ENCODE measurements around the gene FBXO41. TPM values are rescaled to one million over a fixed set of nuclear protein-coding genes. Genes with fewer than 3 reads are reported as not detected.

FBXO41 gene
- total and polyA plus RNA-seq, 10 of the 15 experiments (the other 5 are each of a cell fraction or from before 2014, with no cell fraction given), result 1.9 to 38.9 (median 11.3) TPM

DNA sequence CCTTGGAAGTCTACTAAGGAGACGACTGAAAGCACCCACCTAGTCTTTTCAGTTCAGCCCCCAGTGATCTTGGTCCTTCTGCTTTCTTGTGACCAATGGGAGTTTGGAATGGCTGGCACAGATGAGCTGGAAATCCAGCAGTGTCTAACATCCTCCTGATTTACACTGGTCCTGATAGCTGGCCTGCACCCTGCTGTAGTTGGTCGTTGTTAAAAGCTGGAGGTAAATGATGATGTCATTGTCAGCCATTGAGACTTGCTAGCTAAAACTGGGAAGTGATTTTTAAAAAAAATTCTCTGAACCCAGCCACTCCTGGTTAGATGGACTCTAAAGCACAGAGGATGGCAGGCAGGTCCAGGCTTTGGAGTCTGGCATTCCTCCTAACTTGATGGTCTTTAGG lies 30.9 kb downstream of the FBXO41 start:
- Histone ChIP-seq H3K36me3 (ENCODE audit: control insufficient read depth in 2 of 2, insufficient read depth in 2 of 2, low read length in 1 of 2) (peaks cover 34 to 44% of the 10 kb centered on the region in 2 experiments), H3K27me3 (replicated peaks in 1 of 2; ENCODE audit: control insufficient read depth in 2 of 2, insufficient read depth in 2 of 2, low read length in 1 of 2) (no peaks in the 10 kb centered on the region), H3K79me2 (ENCODE audit: control insufficient read depth, insufficient read depth, low read length) (no peaks in the 10 kb centered on the region), H3K27ac (ENCODE audit: control insufficient read depth, insufficient read depth) (no peak overlapping the region), H3K4me3 (no peak overlapping the region), H3K9ac (ENCODE audit: control insufficient read depth, insufficient read depth, low read length) (no peak overlapping the region), H3K9me3 (replicated peaks; ENCODE audit: control insufficient read depth, insufficient read depth, low read length) (no peaks in the 10 kb centered on the region), H4K20me1 (ENCODE audit: control insufficient read depth, insufficient read depth) (no peaks in the 10 kb centered on the region), H3K4me1 (ENCODE audit: control insufficient read depth, insufficient read depth, low read length) (no peaks in the 10 kb centered on the region), H3K4me2 (ENCODE audit: control insufficient read depth, insufficient read depth) (no peak overlapping the region), H2AFZ (ENCODE audit: control insufficient read depth, low read depth, low read length) (no peak overlapping the region)
- TF ChIP-seq ATF7 (IDR thresholded peaks at IDR 0.05; ENCODE audit: low read depth), result peak; percentile 60; the same call in 1 of the 2 replicates
- no peak for TF ChIP-seq JUND (IDR thresholded peaks at IDR 0.05; ENCODE audit: low read depth, low read length)
- DNase-seq (ENCODE audit: low read depth, low spot score) (no peak), FAIRE-seq (no peak), ATAC-seq (no peak)
- in situ Hi-C loops (cut with MboI), result no loop called here
- intact Hi-C loops (cut with micrococcal nuclease; ENCODE audit: unreplicated experiment), result no loop called here
- BruUV-seq (replicated peaks), result no TSS peak
- SMC1A ChIA-PET (ENCODE audit: uncharacterized antibody, unreplicated experiment), result interaction anchor here (1.2 to 1.4 kb wide), 3 partner anchors 9 to 37 kb away, joined by 4 to 5 read pairs (median 5); no protein-coding TSS in a partner anchor
- RAD21 ChIA-PET (ENCODE audit: unreplicated experiment), result interaction anchor here (0.9 kb wide), 1 partner anchor 107 kb away, joined by 3 read pairs; no protein-coding TSS in a partner anchor
- POLR2A ChIA-PET, result no interaction called here
- WGBS (ENCODE audit: insufficient coverage, insufficient replicate concordance, low lambda C conversion rate, missing lambda C conversion rate), result 69% methylated on average over 2 of the region's 2 CpGs
- CTCF ChIA-PET, result interaction anchor here (1.6 to 2.3 kb wide), 2 partner anchors 36 to 107 kb away, joined by 4 to 14 read pairs; no protein-coding TSS in a partner anchor

DNA sequence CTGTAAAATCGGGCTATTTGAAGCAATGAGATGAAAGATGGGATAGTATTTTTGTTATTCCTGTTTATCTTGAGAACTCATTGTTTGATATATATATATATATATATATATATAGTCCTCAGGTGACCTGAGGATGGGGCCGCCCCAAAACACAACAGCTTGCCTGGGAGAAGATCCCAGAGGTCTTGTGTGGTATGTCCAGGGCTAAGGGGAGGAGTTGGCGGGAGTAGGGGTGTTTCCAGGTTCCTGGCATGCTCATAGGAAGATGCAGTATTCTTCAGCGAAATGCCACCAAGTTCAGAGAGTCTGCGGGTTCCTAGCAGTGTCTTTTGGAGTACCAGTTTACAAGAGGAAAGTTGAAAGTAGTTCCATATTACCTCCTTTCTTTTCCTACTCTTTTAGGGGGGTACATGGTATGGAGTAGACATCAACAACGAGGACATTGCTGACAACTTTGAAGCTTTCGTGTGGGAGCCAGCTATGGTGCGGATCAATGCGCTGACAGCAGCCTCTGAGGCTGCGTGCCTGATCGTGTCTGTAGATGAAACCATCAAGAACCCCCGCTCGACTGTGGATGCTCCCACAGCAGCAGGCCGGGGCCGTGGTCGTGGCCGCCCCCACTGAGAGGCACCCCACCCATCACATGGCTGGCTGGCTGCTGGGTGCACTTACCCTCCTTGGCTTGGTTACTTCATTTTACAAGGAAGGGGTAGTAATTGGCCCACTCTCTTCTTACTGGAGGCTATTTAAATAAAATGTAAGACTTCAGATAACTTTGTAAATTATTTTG lies 31.8 kb downstream of the FBXO41 start:
- Histone ChIP-seq H3K9me3 (replicated peaks; ENCODE audit: control insufficient read depth, insufficient read depth, low read length) (no peaks in the 10 kb centered on the region), H3K9ac (ENCODE audit: control insufficient read depth, insufficient read depth, low read length) (no peak overlapping the region), H3K4me1 (ENCODE audit: control insufficient read depth, insufficient read depth, low read length) (no peaks in the 10 kb centered on the region), H4K20me1 (ENCODE audit: control insufficient read depth, insufficient read depth) (no peaks in the 10 kb centered on the region; the same call in 1 of the 2 replicates), H3K27me3 (replicated peaks in 1 of 2; ENCODE audit: control insufficient read depth in 2 of 2, insufficient read depth in 2 of 2, low read length in 1 of 2) (no peaks in the 10 kb centered on the region), H3K4me3 (no peak overlapping the region), H3K27ac (ENCODE audit: control insufficient read depth, insufficient read depth) (no peak overlapping the region), H2AFZ (ENCODE audit: control insufficient read depth, low read depth, low read length) (no peak overlapping the region), H3K79me2 (ENCODE audit: control insufficient read depth, insufficient read depth, low read length) (no peaks in the 10 kb centered on the region), H3K36me3 (ENCODE audit: control insufficient read depth in 2 of 2, insufficient read depth in 2 of 2, low read length in 1 of 2) (peaks cover 42 to 43% of the 10 kb centered on the region in 2 experiments), H3K4me2 (ENCODE audit: control insufficient read depth, insufficient read depth) (no peak overlapping the region)
- CTCF ChIA-PET, result interaction anchor here (1.6 to 2.3 kb wide), 2 partner anchors 37 to 108 kb away, joined by 4 to 14 read pairs; no protein-coding TSS in a partner anchor
- RAD21 ChIA-PET (ENCODE audit: unreplicated experiment), result no interaction called here
- no peak for FAIRE-seq
- peak; percentile 10; the same call in 1 of the 2 replicates for TF ChIP-seq POLR2A (IDR thresholded peaks at IDR 0.05; ENCODE audit: low read depth, low read length)
- TF ChIP-seq, protein P1, sequence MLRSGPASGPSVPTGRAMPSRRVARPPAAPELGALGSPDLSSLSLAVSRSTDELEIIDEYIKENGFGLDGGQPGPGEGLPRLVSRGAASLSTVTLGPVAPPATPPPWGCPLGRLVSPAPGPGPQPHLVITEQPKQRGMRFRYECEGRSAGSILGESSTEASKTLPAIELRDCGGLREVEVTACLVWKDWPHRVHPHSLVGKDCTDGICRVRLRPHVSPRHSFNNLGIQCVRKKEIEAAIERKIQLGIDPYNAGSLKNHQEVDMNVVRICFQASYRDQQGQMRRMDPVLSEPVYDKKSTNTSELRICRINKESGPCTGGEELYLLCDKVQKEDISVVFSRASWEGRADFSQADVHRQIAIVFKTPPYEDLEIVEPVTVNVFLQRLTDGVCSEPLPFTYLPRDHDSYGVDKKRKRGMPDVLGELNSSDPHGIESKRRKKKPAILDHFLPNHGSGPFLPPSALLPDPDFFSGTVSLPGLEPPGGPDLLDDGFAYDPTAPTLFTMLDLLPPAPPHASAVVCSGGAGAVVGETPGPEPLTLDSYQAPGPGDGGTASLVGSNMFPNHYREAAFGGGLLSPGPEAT (IDR thresholded peaks at IDR 0.05; ENCODE audit: low read depth), result no peak
- BruUV-seq (replicated peaks), result no TSS peak
- SMC1A ChIA-PET (ENCODE audit: uncharacterized antibody, unreplicated experiment), result interaction anchor here (1.2 to 1.4 kb wide), 2 partner anchors 8 to 38 kb away, joined by 4 to 5 read pairs; no protein-coding TSS in a partner anchor
- no peak for ATAC-seq
- POLR2A ChIA-PET, result no interaction called here
- in situ Hi-C loops (cut with MboI) (no loop called here), intact Hi-C loops (cut with micrococcal nuclease; ENCODE audit: unreplicated experiment) (no loop called here)
- no peak for DNase-seq (ENCODE audit: low read depth, low spot score)
- 84% methylated on average over 17 of the region's 17 CpGs for WGBS (ENCODE audit: insufficient coverage, insufficient replicate concordance, low lambda C conversion rate, missing lambda C conversion rate)

Data from GM12878 (cell line).